Neural progenitor cell (in vitro differentiated cells): ENCODE measurements around the gene GABRG3.

Experiments
- EZH2 ChIP-seq: fragments of 200-600 bp; sonication (generic); IDR thresholded peaks from 2 replicates; pipeline ENCODE4 v1.6.1; 2017; ENCODE audit warnings: antibody characterized with exemption, mild to moderate bottlenecking, moderate library complexity
- TF ChIP-seq, protein P1 (sequence below): fragments of 200-600 bp; sonication (generic); IDR thresholded peaks from 2 replicates; pipeline ENCODE4 v1.5.1; 2017; ENCODE audit warnings: antibody characterized with exemption, mild to moderate bottlenecking

DNA sequence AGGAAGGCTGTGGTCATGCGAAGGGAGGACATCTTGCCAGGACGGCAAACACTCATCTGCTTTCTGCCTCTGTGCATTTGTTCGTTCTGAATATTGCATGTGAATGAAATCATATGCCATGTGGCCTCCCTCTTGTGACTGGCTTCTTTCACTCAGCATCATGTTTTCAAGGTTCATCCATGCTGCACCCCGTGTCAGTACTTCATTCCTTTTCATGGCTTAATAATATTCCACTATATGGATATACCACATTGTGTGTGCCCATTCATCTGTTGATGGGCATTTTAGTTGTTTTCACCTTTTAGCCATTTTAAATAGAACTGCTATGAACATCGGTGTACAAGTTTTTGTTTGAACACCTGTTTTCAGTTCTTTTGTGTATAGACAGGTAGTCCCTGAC is 118.7 kb downstream of the GABRG3 start:
- TF ChIP-seq, protein P1, sequence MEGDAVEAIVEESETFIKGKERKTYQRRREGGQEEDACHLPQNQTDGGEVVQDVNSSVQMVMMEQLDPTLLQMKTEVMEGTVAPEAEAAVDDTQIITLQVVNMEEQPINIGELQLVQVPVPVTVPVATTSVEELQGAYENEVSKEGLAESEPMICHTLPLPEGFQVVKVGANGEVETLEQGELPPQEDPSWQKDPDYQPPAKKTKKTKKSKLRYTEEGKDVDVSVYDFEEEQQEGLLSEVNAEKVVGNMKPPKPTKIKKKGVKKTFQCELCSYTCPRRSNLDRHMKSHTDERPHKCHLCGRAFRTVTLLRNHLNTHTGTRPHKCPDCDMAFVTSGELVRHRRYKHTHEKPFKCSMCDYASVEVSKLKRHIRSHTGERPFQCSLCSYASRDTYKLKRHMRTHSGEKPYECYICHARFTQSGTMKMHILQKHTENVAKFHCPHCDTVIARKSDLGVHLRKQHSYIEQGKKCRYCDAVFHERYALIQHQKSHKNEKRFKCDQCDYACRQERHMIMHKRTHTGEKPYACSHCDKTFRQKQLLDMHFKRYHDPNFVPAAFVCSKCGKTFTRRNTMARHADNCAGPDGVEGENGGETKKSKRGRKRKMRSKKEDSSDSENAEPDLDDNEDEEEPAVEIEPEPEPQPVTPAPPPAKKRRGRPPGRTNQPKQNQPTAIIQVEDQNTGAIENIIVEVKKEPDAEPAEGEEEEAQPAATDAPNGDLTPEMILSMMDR: no peak
- TF ChIP-seq EZH2: no peak
